ENCODE data around the gene ZNF35.

- TF ChIP-seq EZH2phosphoT487 (IDR thresholded peaks at IDR 0.05; ENCODE audit: borderline replicate concordance, low read length): no peak
- no peak for TF ChIP-seq CTCF (conservative IDR thresholded peaks at IDR 0.05; ENCODE audit: low read depth, low read length)
- TF ChIP-seq EZH2 (IDR thresholded peaks at IDR 0.05; ENCODE audit: low read length, unreplicated experiment): no peak
These were observed 46.8 kb upstream of the ZNF35 start for GRCh38 chr3:44601749-44602148.
